ENCODE measurements around the gene ARMH3. TPM values are rescaled to one million over a fixed set of nuclear protein-coding genes. Genes with fewer than 3 reads are reported as not detected.

ARMH3 gene
- total RNA-seq, 1 experiment from 2014 or later: 30.6 TPM

GRCh38 chr10:101961591-101962498 lies 94.1 kb downstream of the ARMH3 start:
- DNase-seq (ENCODE audit: low read depth, low spot score): no peak
- intact Hi-C loops (cut with micrococcal nuclease; ENCODE audit: unreplicated experiment) (no loop called here), in situ Hi-C loops (cut with HindIII; ENCODE audit: low pct_unique_long_range_greater_than_20kb, low sequenced_read_pairs) (no loop called here)
- no peak for TF ChIP-seq REST (IDR thresholded peaks at IDR 0.05; ENCODE audit: insufficient read depth in 1 of 2, low read depth in 2 of 2, low read length in 1 of 2)
- no peak for TF ChIP-seq CTCF (IDR thresholded peaks at IDR 0.05)
- TF ChIP-seq SIN3A (IDR thresholded peaks at IDR 0.05; ENCODE audit: borderline replicate concordance, insufficient read depth, low read depth, low read length): no peak
- TF ChIP-seq POLR2AphosphoS5 (IDR thresholded peaks at IDR 0.05; ENCODE audit: low read depth, low read length): no peak
- TF ChIP-seq TCF7L2 (IDR thresholded peaks at IDR 0.05; ENCODE audit: low read depth, low read length): no peak
- POLR2A ChIA-PET: interaction anchor here (0.6 kb wide), 1 partner anchor 28 kb away, joined by 5 read pairs; no protein-coding TSS in a partner anchor
- H3K27me3 ChIP-seq (ENCODE audit: control insufficient read depth, insufficient read depth, low read length): no peaks in the 10 kb centered on the region
- H3K9me3 ChIP-seq (ENCODE audit: control insufficient read depth, insufficient read depth, low read depth, low read length): no peaks in the 10 kb centered on the region
- no peaks in the 10 kb centered on the region for H3K36me3 ChIP-seq (ENCODE audit: control insufficient read depth, insufficient read depth, low read length)
- CTCF ChIA-PET: interaction anchor here (0.6 to 0.7 kb wide), 2 partner anchors 121 to 153 kb away, joined by 3 read pairs; no protein-coding TSS in a partner anchor
- no peak overlapping the region for H3K27ac ChIP-seq (ENCODE audit: low read length)
- no peak for ATAC-seq
- H3K4me3 ChIP-seq (ENCODE audit: low read depth in 2 of 2, low read length in 2 of 2): no peak overlapping the region
- no peaks in the 10 kb centered on the region for H3K4me1 ChIP-seq (ENCODE audit: control insufficient read depth, insufficient read depth, low read length)
- TSS peak; percentile 3 for BruUV-seq (replicated peaks)

GRCh38 chr10:101960879-101961395 lies 95.0 kb downstream of the ARMH3 start:
- Histone ChIP-seq H3K4me3 (ENCODE audit: low read depth in 2 of 2, low read length in 2 of 2) (no peak overlapping the region), H3K9me3 (ENCODE audit: control insufficient read depth, insufficient read depth, low read depth, low read length) (no peaks in the 10 kb centered on the region), H3K4me1 (ENCODE audit: control insufficient read depth, insufficient read depth, low read length) (no peaks in the 10 kb centered on the region), H3K27me3 (ENCODE audit: control insufficient read depth, insufficient read depth, low read length) (no peaks in the 10 kb centered on the region), H3K27ac (ENCODE audit: low read length) (no peak overlapping the region), H3K36me3 (ENCODE audit: control insufficient read depth, insufficient read depth, low read length) (no peaks in the 10 kb centered on the region)
- no peak for TF ChIP-seq TCF7L2 (IDR thresholded peaks at IDR 0.05; ENCODE audit: low read depth, low read length)
- TF ChIP-seq SIN3A (IDR thresholded peaks at IDR 0.05; ENCODE audit: borderline replicate concordance, insufficient read depth, low read depth, low read length): no peak
- TF ChIP-seq CTCF (IDR thresholded peaks at IDR 0.05): no peak
- intact Hi-C loops (cut with micrococcal nuclease; ENCODE audit: unreplicated experiment) (no loop called here), in situ Hi-C loops (cut with HindIII; ENCODE audit: low pct_unique_long_range_greater_than_20kb, low sequenced_read_pairs) (no loop called here)
- ATAC-seq: no peak
- CTCF ChIA-PET: interaction anchor here (0.6 to 0.7 kb wide), 2 partner anchors 76 to 120 kb away, joined by 3 to 5 read pairs; no protein-coding TSS in a partner anchor
- POLR2A ChIA-PET: interaction anchor here (0.6 kb wide), 1 partner anchor 143 kb away, joined by 5 read pairs; the partner anchor contains the start of gene OGA
- no peak for DNase-seq (ENCODE audit: low read depth, low spot score)
- BruUV-seq (replicated peaks): no TSS peak

Measured in Panc1 (cell line).